Lower leg skin (tissue), 3 donors: Measurements from ENCODE around the gene HHIPL1.

ENCODE experiments used
- CTCF ChIP-seq, 3 donors: fragments of 450-650 bp; IDR thresholded peaks; one replicate each; pipeline ENCODE4 v1.5.1; 2016; ENCODE audit warnings: antibody characterized with exemption in 3 of 3, mild to moderate bottlenecking in 3 of 3, moderate library complexity in 2 of 3
- POLR2A ChIP-seq, 2 donors: fragments of 450-650 bp; IDR thresholded peaks; one replicate each; pipeline ENCODE4 v1.6.1; 2016 to 2017; ENCODE audit warnings: antibody characterized with exemption in 2 of 2, mild to moderate bottlenecking in 1 of 2, moderate library complexity in 1 of 2

GRCh38 chr14:99699861-99700260, 54.9 kb downstream of the HHIPL1 start:
- TF ChIP-seq CTCF (IDR thresholded peaks at IDR 0.05) (no peak), POLR2A (IDR thresholded peaks at IDR 0.05) (no peak)
